Thymus (tissue), 11 donors: Measurements from ENCODE around the gene CABLES1. TPM values are rescaled to one million over a fixed set of nuclear protein-coding genes. Genes with fewer than 3 reads are reported as not detected.
"Not testable (repeated sequence)": the region's sequence is repeated elsewhere in the genome, so short reads cannot be mapped to it uniquely, and the experiment has no call there.

Experiments used
- DNase-seq, 9 donors: peaks; one replicate each; pipeline ENCODE4 v3.0.0-alpha.2; 2013; ENCODE audit warnings: low spot score in 9 of 9, low read depth in 6 of 9, missing footprints in 1 of 9
- H3K27ac ChIP-seq, 2 donors: one replicate each; pipeline ENCODE4 v1.5.1; 2013; ENCODE audit warnings: control low read depth in 1 of 2, low read depth in 1 of 2, low read length in 1 of 2, mild to moderate bottlenecking in 1 of 2, moderate library complexity in 1 of 2
- H3K27me3 ChIP-seq, 2 donors: one replicate each; pipeline ENCODE4 v1.5.1; 2013; ENCODE audit warnings: low read length in 1 of 2; ENCODE audit not compliant: control insufficient read depth in 2 of 2, insufficient read depth in 1 of 2
- H3K36me3 ChIP-seq, 2 donors: one replicate each; pipeline ENCODE4 v1.5.1; 2013; ENCODE audit warnings: low read length in 1 of 2, mild to moderate bottlenecking in 1 of 2, moderate library complexity in 1 of 2; ENCODE audit not compliant: control insufficient read depth in 2 of 2, insufficient read depth in 2 of 2
- H3K4me1 ChIP-seq, 2 donors: one replicate each; pipeline ENCODE4 v1.5.1; 2013; ENCODE audit warnings: low read length in 2 of 2; ENCODE audit not compliant: control insufficient read depth in 2 of 2, insufficient read depth in 2 of 2
- H3K4me3 ChIP-seq, 2 donors: one replicate each; pipeline ENCODE4 v1.5.1; 2013; ENCODE audit warnings: low read length in 2 of 2, control low read depth in 1 of 2, mild to moderate bottlenecking in 1 of 2
- H3K9me3 ChIP-seq, 2 donors: one replicate each; pipeline ENCODE4 v1.5.1; 2013; ENCODE audit warnings: low read length in 1 of 2, mild to moderate bottlenecking in 1 of 2; ENCODE audit not compliant: control insufficient read depth in 2 of 2, insufficient read depth in 1 of 2
- WGBS: extraction: QIAGEN DNeasy Blood & Tissue Kit; methylation state at CpG from one replicate; pipeline ENCODE4 v1.1.7; 2013; 5-methylcytosine and 5-hydroxymethylcytosine counted together
- polyA plus RNA-seq: library from polyadenylated mRNA; stranded (reverse); fragments of 200-250 nt; gene quantifications from one replicate; pipeline ENCODE4 v1.2.3, GENCODE V29; 2013
- total RNA-seq: library from RNA; stranded (reverse); fragments of 120-200 nt; gene quantifications from one replicate; pipeline ENCODE4 v1.2.4, GENCODE V29; 2013
- donor health status: healthy.

The CABLES1 gene
- total and polyA plus RNA-seq, 2 donors: 5.1 to 6.7 TPM

GRCh38 chr18:23263551-23264235 is 128.4 kb downstream of the CABLES1 start:
- H3K27me3 ChIP-seq: no peaks in the 10 kb centered on the region
- H3K4me3 ChIP-seq: no peak overlapping the region
- no peak overlapping the region for H3K27ac ChIP-seq
- H3K4me1 ChIP-seq: peaks cover 21 to 25% of the 10 kb centered on the region in 2 donors
- 97% methylated on average over 9 of the region's 9 CpGs for WGBS
- no peaks in the 10 kb centered on the region for H3K36me3 ChIP-seq
- peaks cover 0 to 2% of the 10 kb centered on the region in 2 donors for H3K9me3 ChIP-seq
- DNase-seq: no peak

- Histone ChIP-seq H3K27me3 (no peaks in the 10 kb centered on the region), H3K4me3 (no peak overlapping the region), H3K36me3 (no peaks in the 10 kb centered on the region), H3K4me1 (peaks cover 3% of the 10 kb centered on the region in 2 donors), H3K27ac (no peak overlapping the region), H3K9me3 (peaks cover 4 to 11% of the 10 kb centered on the region in 2 donors)
- WGBS: 72% methylated on average over 7 of the region's 7 CpGs
- DNase-seq: no peak
Measured at GRCh38 chr18:23265682-23266399, 130.6 kb downstream of the CABLES1 start.

DNA sequence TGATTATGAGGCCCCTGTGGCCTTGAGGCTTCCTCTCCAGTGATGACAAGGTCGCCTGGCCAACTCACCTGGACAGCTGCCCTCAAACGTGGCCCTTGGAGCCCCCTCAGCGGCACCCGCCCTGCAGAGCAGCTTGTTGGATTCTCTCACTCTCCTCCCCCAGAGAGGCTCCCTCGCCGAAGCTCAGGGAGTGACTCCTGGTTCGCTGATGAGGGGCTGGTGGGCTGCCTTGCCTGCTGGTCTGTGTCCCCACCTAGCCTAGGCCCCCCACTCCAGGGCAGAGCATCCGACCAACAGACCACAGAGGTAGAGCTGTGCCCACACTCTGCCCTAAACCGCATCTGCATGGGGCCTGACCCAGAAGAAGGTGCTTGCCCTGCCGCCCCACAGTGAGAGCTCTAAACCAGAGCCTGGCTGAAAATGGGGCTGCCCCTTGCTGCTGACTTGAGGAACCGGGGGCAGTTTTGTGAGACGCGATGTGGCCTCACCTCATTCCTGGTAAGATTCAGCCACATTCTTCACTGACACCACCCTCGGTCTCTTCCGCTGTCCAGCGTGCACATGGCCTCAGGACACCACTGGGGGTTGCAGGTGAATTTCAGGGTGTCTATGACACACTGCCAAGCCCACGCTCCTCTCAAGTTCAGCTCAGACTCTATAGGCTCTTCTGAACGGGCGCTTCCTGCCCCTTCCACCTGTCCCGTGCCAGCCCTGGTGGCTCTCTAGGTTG is 131.6 kb downstream of the CABLES1 start:
- H3K27me3 ChIP-seq: no peaks in the 10 kb centered on the region
- no peaks in the 10 kb centered on the region for H3K4me1 ChIP-seq
- peaks cover 4 to 11% of the 10 kb centered on the region in 2 donors for H3K9me3 ChIP-seq
- H3K4me3 ChIP-seq: no peak overlapping the region
- no peak overlapping the region for H3K27ac ChIP-seq
- WGBS: 88% methylated on average over 20 of the region's 20 CpGs
- no peaks in the 10 kb centered on the region for H3K36me3 ChIP-seq
- no peak for DNase-seq

DNA sequence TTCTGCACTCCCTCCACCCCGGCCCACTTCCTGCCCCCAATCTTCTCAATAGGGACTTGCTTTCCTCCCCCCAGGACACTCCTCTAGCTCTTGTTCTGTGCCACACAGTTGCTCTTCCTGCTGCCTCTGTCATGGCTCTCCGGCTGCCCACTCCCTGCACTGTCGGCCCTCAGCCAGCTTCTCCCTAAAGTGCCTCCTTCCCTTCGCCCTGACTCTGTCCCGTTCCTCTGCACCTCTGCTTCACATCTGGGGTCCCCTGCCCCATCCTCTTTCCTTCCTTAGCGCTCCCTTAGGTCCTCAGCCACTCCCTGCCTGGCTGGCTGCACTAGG is 132.1 kb downstream of the CABLES1 start:
- no peak overlapping the region for H3K4me3 ChIP-seq
- H3K9me3 ChIP-seq: peaks cover 4 to 11% of the 10 kb centered on the region in 2 donors
- no peaks in the 10 kb centered on the region for H3K4me1 ChIP-seq
- H3K27ac ChIP-seq: no peak overlapping the region
- H3K27me3 ChIP-seq: no peaks in the 10 kb centered on the region
- 77% methylated on average over 6 of the region's 6 CpGs for WGBS
- H3K36me3 ChIP-seq: no peaks in the 10 kb centered on the region
- no peak for DNase-seq

DNA sequence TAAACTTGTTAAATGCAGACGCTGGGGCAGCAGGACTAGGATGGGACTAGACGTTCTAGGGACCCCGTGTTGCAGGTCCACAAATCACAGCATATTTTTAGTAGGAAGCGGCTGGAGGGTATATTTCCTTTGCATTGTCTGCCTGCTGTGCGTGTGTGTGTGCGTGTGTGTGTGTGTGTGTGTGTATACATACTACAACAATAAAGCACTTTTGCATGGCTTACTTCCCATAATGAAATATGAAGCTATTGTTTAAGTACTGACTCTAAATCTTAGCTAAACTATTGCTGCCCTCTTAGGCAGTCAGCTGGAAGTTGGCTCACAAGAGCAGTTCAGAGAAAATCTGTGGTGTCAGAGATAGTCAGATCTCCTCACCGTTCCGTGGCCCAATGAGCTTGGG is 133.4 kb downstream of the CABLES1 start:
- peaks cover 4 to 11% of the 10 kb centered on the region in 2 donors for H3K9me3 ChIP-seq
- H3K27ac ChIP-seq: no peak overlapping the region
- peaks cover 0 to 2% of the 10 kb centered on the region in 2 donors for H3K4me1 ChIP-seq
- H3K36me3 ChIP-seq: no peaks in the 10 kb centered on the region
- WGBS: 89% methylated on average over 8 of the region's 8 CpGs
- no peak for DNase-seq
- H3K27me3 ChIP-seq: no peaks in the 10 kb centered on the region
- H3K4me3 ChIP-seq: no peak overlapping the region

DNA sequence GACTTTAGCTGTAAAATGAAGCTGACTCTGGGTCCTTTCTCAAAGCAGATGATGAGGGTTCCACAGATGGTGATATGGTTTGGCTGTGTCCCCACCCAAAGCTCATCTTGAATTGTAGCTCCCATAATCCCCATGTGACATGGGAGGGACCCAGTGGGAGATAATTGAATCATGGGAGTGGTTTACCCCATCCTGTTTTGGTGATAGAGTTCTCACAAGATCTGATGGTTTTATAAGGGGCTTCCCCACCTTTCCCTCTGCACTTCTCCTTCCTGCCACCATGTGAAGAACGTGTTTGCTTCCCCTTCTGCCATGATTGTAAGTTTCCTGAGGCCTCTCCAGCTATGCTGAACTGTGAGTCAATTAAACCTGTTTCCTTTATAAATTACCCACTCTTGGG is 133.8 kb downstream of the CABLES1 start:
- H3K4me1 ChIP-seq, H3K4me3 ChIP-seq, H3K36me3 ChIP-seq, H3K27ac ChIP-seq, DNase-seq, H3K27me3 ChIP-seq: not testable (repeated sequence)
- 40% methylated on average over 1 of the region's 1 CpG for WGBS
- H3K9me3 ChIP-seq: peaks cover 4 to 11% of the 10 kb centered on the region in 2 donors

DNA sequence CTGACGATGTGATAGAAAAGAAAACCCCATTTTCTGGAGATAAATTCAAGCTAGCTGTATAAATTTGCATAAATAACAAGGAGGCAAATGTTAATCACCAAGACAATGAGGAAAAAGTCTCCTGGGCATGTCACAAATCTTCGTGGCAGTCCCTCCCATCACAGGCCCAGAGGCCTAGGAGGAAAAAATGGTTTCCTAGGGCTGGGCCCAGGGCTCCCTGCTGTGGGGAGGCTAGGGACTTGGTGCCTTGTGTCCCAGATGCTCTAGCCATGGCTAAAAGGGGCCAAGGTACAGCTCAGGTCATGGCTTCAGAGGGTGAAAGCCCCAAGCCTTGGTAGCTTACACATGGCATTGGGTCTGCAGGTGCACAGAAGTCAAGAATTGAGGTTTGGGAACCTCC is 134.6 kb downstream of the CABLES1 start:
- Histone ChIP-seq H3K27ac (no peak overlapping the region), H3K9me3 (peaks cover 4 to 11% of the 10 kb centered on the region in 2 donors), H3K36me3 (no peaks in the 10 kb centered on the region), H3K4me3 (no peak overlapping the region), H3K4me1 (peaks cover 0 to 2% of the 10 kb centered on the region in 2 donors), H3K27me3 (no peaks in the 10 kb centered on the region)
- WGBS: 95% methylated on average over 2 of the region's 2 CpGs
- no peak for DNase-seq

- Histone ChIP-seq H3K27ac (no peak overlapping the region), H3K9me3 (peaks cover 4 to 11% of the 10 kb centered on the region in 2 donors), H3K27me3 (no peaks in the 10 kb centered on the region), H3K4me1 (peaks cover 0 to 2% of the 10 kb centered on the region in 2 donors), H3K4me3 (no peak overlapping the region), H3K36me3 (no peaks in the 10 kb centered on the region)
- 97% methylated on average over 4 of the region's 4 CpGs for WGBS
- DNase-seq: no peak
Measured at GRCh38 chr18:23270986-23271680, 135.8 kb downstream of the CABLES1 start.
